ENCODE data around the gene NCKAP5.

Gene NCKAP5

GRCh38 chr2:132958887-132959286 is 609.4 kb downstream of the NCKAP5 start:
- ChIA-PET POLR2A (no interaction called here), CTCF (no interaction called here)
- TF ChIP-seq FOXK2 (IDR thresholded peaks at IDR 0.05) (no peak), FOXA1 (IDR thresholded peaks at IDR 0.05) (no peak), SUZ12 (IDR thresholded peaks at IDR 0.05) (no peak), ZNF384 (IDR thresholded peaks at IDR 0.05) (no peak), NFRKB (IDR thresholded peaks at IDR 0.05) (no peak), TARDBP (IDR thresholded peaks at IDR 0.05) (no peak), ARNT (IDR thresholded peaks at IDR 0.05) (no peak), LEF1 (IDR thresholded peaks at IDR 0.05; ENCODE audit: borderline replicate concordance) (no peak), HDGF (IDR thresholded peaks at IDR 0.05; ENCODE audit: borderline replicate concordance) (no peak), SP1 (IDR thresholded peaks at IDR 0.05) (no peak), ELF4 (IDR thresholded peaks at IDR 0.05) (no peak), L3MBTL2 (conservative IDR thresholded peaks at IDR 0.05) (no peak)
- no peak for DNase-seq (ENCODE audit: extremely low spot score)

DNA sequence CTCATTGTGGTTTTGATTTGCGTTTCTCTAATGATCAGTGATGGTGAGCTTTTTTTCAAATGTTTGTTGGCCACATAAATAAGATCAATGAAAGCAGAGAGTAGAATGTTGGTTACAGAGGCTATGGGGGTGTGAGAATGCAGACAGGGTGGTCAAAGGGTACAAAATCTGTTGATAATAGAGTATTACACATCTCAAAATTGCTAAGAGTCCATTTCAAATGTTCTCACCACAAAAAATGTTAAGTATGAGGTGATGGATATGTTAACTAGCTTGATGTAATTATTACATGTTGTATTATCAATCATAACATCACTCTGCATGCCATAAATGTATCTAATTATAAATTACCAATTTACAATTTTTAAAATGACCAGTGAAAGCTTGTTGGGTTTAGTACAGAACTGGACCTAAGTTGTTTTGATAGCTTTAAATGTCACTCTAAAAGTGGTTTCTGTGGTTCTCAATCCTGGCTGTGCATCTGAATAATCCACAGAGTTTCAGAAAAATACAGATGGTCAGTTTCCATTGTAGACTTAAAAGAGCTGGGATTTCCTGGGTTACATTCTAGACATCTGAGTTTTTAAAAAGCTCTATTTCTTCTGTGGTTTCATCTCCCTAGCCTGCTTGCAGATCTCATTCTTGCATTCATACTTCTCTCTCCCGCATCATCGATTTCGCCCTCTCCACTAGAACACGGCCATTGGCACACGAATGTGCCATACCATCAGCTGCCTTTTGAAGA is 612.2 kb downstream of the NCKAP5 start:
- DNase-seq (ENCODE audit: extremely low spot score) = no peak
- no peak for TF ChIP-seq ARNT (IDR thresholded peaks at IDR 0.05)
- no peak for TF ChIP-seq FOXM1 (IDR thresholded peaks at IDR 0.05; ENCODE audit: borderline replicate concordance)
- TF ChIP-seq PKNOX1 (IDR thresholded peaks at IDR 0.05) = no peak
- TF ChIP-seq L3MBTL2 (conservative IDR thresholded peaks at IDR 0.05) = no peak
- no peak for TF ChIP-seq NFRKB (IDR thresholded peaks at IDR 0.05)
- TF ChIP-seq BHLHE40 (IDR thresholded peaks at IDR 0.05; ENCODE audit: borderline replicate concordance) = no peak
- TF ChIP-seq FOXA1 (IDR thresholded peaks at IDR 0.05) = no peak
- no peak for TF ChIP-seq ZNF384 (IDR thresholded peaks at IDR 0.05)
- TF ChIP-seq HDGF (IDR thresholded peaks at IDR 0.05; ENCODE audit: borderline replicate concordance) = no peak
- TF ChIP-seq SUZ12 (IDR thresholded peaks at IDR 0.05) = no peak
- no peak for TF ChIP-seq TARDBP (IDR thresholded peaks at IDR 0.05)
- no peak for TF ChIP-seq ELF4 (IDR thresholded peaks at IDR 0.05)
- no peak for TF ChIP-seq CTBP1 (IDR thresholded peaks at IDR 0.05; ENCODE audit: borderline replicate concordance)
- no peak for TF ChIP-seq LEF1 (IDR thresholded peaks at IDR 0.05; ENCODE audit: borderline replicate concordance)
- no peak for TF ChIP-seq SP1 (IDR thresholded peaks at IDR 0.05)
- no peak for TF ChIP-seq FOXK2 (IDR thresholded peaks at IDR 0.05)
- CTCF ChIA-PET = no interaction called here
- POLR2A ChIA-PET = no interaction called here

DNA sequence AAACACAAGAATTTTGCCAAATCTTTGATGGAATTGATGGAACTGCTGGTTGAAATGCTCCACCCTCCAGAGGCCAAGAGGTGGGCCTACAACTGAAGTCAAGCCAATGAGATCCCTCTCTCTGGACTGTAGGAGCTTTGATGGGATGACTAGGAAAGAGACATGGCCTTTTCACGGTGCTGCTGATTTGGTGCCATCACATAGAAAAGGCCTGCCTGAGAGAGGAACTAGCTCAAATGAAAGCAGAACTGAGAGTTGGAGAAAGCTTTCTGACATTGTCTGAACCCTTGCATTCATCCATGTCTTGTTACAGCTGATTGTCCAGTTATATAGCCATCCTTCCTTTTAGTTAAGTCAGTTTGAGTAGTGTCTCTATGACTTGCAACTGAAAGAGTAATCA is 614.5 kb downstream of the NCKAP5 start:
- no peak for DNase-seq (ENCODE audit: extremely low spot score)
- POLR2A ChIA-PET = no interaction called here
- CTCF ChIA-PET = no interaction called here
- TF ChIP-seq NFRKB (IDR thresholded peaks at IDR 0.05) (no peak), SP1 (IDR thresholded peaks at IDR 0.05) (no peak)

- ChIA-PET CTCF (no interaction called here), POLR2A (no interaction called here)
- no peak for TF ChIP-seq BHLHE40 (IDR thresholded peaks at IDR 0.05; ENCODE audit: borderline replicate concordance)
- no peak for TF ChIP-seq ELF4 (IDR thresholded peaks at IDR 0.05)
- no peak for TF ChIP-seq FOXM1 (IDR thresholded peaks at IDR 0.05; ENCODE audit: borderline replicate concordance)
- TF ChIP-seq FOXK2 (IDR thresholded peaks at IDR 0.05) = no peak
- TF ChIP-seq SP1 (IDR thresholded peaks at IDR 0.05) = no peak
- TF ChIP-seq NFRKB (IDR thresholded peaks at IDR 0.05) = no peak
- TF ChIP-seq TARDBP (IDR thresholded peaks at IDR 0.05) = no peak
- TF ChIP-seq ARNT (IDR thresholded peaks at IDR 0.05) = no peak
- no peak for TF ChIP-seq SUZ12 (IDR thresholded peaks at IDR 0.05)
- TF ChIP-seq CTBP1 (IDR thresholded peaks at IDR 0.05; ENCODE audit: borderline replicate concordance) = no peak
- no peak for TF ChIP-seq FOXA1 (IDR thresholded peaks at IDR 0.05)
- no peak for TF ChIP-seq PKNOX1 (IDR thresholded peaks at IDR 0.05)
- TF ChIP-seq HDGF (IDR thresholded peaks at IDR 0.05; ENCODE audit: borderline replicate concordance) = no peak
- TF ChIP-seq L3MBTL2 (conservative IDR thresholded peaks at IDR 0.05) = no peak
- TF ChIP-seq ZNF384 (IDR thresholded peaks at IDR 0.05) = no peak
- TF ChIP-seq LEF1 (IDR thresholded peaks at IDR 0.05; ENCODE audit: borderline replicate concordance) = no peak
- no peak for DNase-seq (ENCODE audit: extremely low spot score)
Measured at GRCh38 chr2:132951008-132951714, 617.1 kb downstream of the NCKAP5 start.

GRCh38 chr2:132949108-132949507 is 619.2 kb downstream of the NCKAP5 start:
- ChIA-PET CTCF (no interaction called here), POLR2A (no interaction called here)

More at GRCh38 chr2:132949108-132949507, 619.2 kb downstream of the NCKAP5 start:
- TF ChIP-seq ZNF384 (IDR thresholded peaks at IDR 0.05) (no peak), L3MBTL2 (conservative IDR thresholded peaks at IDR 0.05) (no peak), HDGF (IDR thresholded peaks at IDR 0.05; ENCODE audit: borderline replicate concordance) (no peak), FOXA1 (IDR thresholded peaks at IDR 0.05) (no peak), CTBP1 (IDR thresholded peaks at IDR 0.05; ENCODE audit: borderline replicate concordance) (no peak), FOXK2 (IDR thresholded peaks at IDR 0.05) (no peak), PKNOX1 (IDR thresholded peaks at IDR 0.05) (no peak), NFRKB (IDR thresholded peaks at IDR 0.05) (no peak), SP1 (IDR thresholded peaks at IDR 0.05) (no peak), SUZ12 (IDR thresholded peaks at IDR 0.05) (no peak), LEF1 (IDR thresholded peaks at IDR 0.05; ENCODE audit: borderline replicate concordance) (no peak), ELF4 (IDR thresholded peaks at IDR 0.05) (no peak), BHLHE40 (IDR thresholded peaks at IDR 0.05; ENCODE audit: borderline replicate concordance) (no peak), TARDBP (IDR thresholded peaks at IDR 0.05) (no peak), FOXM1 (IDR thresholded peaks at IDR 0.05; ENCODE audit: borderline replicate concordance) (no peak), ARNT (IDR thresholded peaks at IDR 0.05) (no peak)
- no peak for DNase-seq (ENCODE audit: extremely low spot score)

Data from HEK293T (cell line).